Measurements from ENCODE around the gene CRYGN. TPM values are rescaled to one million over a fixed set of nuclear protein-coding genes. Genes with fewer than 3 reads are reported as not detected.

The CRYGN gene
- total RNA-seq, 1 donor from 2014 or later: not detected

DNA sequence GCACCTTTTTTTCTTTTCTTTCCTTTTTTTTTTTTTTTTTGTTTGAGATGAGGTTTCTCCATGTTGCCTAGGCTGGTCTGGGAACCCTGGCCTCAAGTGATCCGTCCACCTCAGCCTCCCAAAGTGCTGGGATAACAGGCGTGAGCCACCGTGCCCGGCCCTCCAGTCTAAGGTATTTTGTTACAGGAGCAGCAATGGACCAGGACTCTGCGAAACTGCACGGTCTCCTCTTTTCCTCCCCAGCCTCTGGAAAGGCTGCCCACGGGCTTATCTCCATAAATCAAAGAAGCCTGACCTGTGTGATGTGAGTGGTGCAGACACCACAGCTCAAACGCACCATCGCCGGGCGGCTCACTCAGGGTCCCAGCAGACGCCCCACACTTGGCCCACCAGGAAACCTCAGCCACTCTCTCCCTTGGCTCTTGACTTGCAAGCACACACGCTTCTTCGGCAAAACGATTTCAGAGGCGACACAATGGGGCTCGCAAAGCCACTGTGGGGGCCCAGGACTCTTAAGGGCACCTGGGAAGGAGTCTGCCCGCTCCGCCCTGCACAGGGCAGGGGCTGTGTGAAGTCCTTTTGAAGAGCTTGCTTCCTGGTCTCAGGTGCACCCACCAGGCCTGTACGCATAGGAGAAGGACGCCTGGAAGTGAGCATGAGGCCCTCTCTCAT, 50.7 kb downstream of the CRYGN start:
- Mint-ChIP-seq H3K9me3 (no peaks in the 10 kb centered on the region), H3K36me3 (ENCODE audit: low read depth) (no peaks in the 10 kb centered on the region), H3K27me3 (peaks cover 17% of the 10 kb centered on the region), H3K4me3 (no peak overlapping the region), H3K4me1 (no peaks in the 10 kb centered on the region), H3K27ac (no peak overlapping the region)
- ChIA-PET POLR2A (interaction anchor here (0.7 to 1.0 kb wide), 2 partner anchors 7 to 54 kb away, joined by 3 to 4 read pairs; no protein-coding TSS in a partner anchor), CTCF (interaction anchor here (1.5 kb wide), 1 partner anchor 59 kb away, joined by 3 read pairs; no protein-coding TSS in a partner anchor)
- TF ChIP-seq, protein P1, sequence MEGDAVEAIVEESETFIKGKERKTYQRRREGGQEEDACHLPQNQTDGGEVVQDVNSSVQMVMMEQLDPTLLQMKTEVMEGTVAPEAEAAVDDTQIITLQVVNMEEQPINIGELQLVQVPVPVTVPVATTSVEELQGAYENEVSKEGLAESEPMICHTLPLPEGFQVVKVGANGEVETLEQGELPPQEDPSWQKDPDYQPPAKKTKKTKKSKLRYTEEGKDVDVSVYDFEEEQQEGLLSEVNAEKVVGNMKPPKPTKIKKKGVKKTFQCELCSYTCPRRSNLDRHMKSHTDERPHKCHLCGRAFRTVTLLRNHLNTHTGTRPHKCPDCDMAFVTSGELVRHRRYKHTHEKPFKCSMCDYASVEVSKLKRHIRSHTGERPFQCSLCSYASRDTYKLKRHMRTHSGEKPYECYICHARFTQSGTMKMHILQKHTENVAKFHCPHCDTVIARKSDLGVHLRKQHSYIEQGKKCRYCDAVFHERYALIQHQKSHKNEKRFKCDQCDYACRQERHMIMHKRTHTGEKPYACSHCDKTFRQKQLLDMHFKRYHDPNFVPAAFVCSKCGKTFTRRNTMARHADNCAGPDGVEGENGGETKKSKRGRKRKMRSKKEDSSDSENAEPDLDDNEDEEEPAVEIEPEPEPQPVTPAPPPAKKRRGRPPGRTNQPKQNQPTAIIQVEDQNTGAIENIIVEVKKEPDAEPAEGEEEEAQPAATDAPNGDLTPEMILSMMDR (IDR thresholded peaks at IDR 0.05): no peak
- ATAC-seq (ENCODE audit: low read depth): no peak
- DNase-seq: no peak
- intact Hi-C loops (cut with micrococcal nuclease): no loop called here

DNA sequence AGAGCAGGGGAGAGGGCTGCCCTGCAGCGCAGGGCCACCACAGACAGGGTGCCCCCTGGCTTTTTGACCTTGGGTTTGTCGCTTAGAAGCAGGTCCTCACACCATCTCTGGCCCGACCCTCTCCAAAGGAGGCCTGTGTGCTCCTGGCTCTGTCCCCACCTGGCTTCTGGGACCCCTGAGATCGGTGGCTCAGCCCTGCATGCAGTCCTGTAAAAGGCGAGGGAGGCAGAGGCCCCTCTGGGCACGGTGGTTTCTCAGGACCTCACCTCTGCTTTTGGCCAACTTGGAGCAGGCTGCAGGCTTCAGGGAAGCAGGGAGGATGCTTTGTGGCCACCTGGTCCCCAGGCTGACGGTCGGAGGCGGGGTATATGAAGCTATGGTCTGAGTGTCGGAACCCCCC, 51.5 kb downstream of the CRYGN start:
- Mint-ChIP-seq H3K27ac (no peak overlapping the region), H3K4me3 (no peak overlapping the region), H3K36me3 (ENCODE audit: low read depth) (no peaks in the 10 kb centered on the region), H3K9me3 (no peaks in the 10 kb centered on the region), H3K4me1 (no peaks in the 10 kb centered on the region), H3K27me3 (peaks cover 17% of the 10 kb centered on the region)
- no peak for ATAC-seq (ENCODE audit: low read depth)
- intact Hi-C loops (cut with micrococcal nuclease): no loop called here
- no peak for DNase-seq
- TF ChIP-seq, protein P1 (IDR thresholded peaks at IDR 0.05): no peak
- ChIA-PET POLR2A (no interaction called here), CTCF (no interaction called here)

DNA sequence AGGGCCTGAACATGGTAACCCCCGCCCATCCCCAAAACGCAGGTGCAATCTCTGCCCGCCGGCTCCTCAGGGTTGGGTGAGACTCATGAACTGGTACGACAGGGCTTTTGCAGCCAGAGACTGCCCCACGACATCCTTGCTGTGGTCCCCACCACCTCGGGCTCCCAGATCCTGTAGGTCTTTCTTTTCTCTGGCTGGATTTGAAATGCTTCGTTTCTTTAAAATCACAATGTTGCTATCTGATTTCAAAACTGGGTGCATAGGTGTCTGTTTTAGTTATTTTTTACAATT, 52.0 kb downstream of the CRYGN start:
- no peaks in the 10 kb centered on the region for H3K4me1 Mint-ChIP-seq
- no peaks in the 10 kb centered on the region for H3K36me3 Mint-ChIP-seq (ENCODE audit: low read depth)
- DNase-seq (no peak), ATAC-seq (ENCODE audit: low read depth) (no peak)
- ChIA-PET POLR2A (no interaction called here), CTCF (no interaction called here)
- TF ChIP-seq, protein P1 (IDR thresholded peaks at IDR 0.05): no peak
- intact Hi-C loops (cut with micrococcal nuclease): no loop called here
- no peak overlapping the region for H3K27ac Mint-ChIP-seq
- peaks cover 12% of the 10 kb centered on the region for H3K27me3 Mint-ChIP-seq
- H3K4me3 Mint-ChIP-seq: no peak overlapping the region
- no peaks in the 10 kb centered on the region for H3K9me3 Mint-ChIP-seq

DNA sequence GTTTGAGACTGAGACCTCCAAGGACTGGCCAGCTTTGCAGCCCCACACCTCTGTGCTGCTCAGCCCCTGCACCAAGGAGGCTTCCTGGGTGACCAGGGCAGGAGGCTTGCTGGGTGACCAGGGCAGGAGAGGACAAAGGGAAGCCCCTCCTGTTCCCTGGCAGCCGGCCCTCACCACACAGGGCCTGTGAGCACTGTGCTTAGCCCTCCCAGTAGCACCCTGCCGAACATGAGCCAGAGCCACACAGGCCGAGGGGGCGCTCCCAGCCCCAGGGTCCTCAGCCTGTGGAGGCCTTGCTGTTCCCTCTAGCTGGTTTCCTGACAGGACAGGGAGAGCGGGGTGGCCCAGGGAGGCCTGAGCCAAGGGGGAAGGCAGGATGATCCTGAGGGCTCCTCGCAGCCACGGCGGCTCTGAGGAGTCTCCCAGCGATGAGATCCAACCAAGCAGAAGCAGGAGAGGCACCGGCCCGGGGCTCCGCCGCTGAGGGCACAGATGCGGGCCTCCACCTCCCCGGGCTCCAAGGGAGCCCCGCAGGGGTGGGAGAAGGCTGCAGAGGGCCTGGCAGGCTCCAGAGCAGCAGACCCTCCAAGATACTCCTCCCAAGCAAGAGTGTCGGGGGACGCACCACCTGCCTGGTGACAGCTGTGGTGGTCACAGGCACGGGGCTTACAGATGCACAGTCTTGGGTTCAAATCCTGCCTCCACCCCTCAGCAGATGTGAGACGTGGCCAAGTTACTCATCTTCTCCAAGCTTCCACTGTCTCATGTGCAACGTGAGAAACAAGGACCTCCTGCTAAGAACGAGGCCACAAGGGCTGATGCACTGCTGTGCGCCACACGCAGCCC, 52.6 kb downstream of the CRYGN start:
- Mint-ChIP-seq H3K27ac (no peak overlapping the region), H3K9me3 (no peaks in the 10 kb centered on the region), H3K4me3 (no peak overlapping the region), H3K36me3 (ENCODE audit: low read depth) (no peaks in the 10 kb centered on the region), H3K4me1 (peaks cover 5% of the 10 kb centered on the region), H3K27me3 (peaks cover 14% of the 10 kb centered on the region)
- ChIA-PET CTCF (no interaction called here), POLR2A (no interaction called here)
- ATAC-seq (ENCODE audit: low read depth): no peak
- TF ChIP-seq, protein P1 (IDR thresholded peaks at IDR 0.05): no peak
- intact Hi-C loops (cut with micrococcal nuclease): no loop called here
- no peak for DNase-seq

DNA sequence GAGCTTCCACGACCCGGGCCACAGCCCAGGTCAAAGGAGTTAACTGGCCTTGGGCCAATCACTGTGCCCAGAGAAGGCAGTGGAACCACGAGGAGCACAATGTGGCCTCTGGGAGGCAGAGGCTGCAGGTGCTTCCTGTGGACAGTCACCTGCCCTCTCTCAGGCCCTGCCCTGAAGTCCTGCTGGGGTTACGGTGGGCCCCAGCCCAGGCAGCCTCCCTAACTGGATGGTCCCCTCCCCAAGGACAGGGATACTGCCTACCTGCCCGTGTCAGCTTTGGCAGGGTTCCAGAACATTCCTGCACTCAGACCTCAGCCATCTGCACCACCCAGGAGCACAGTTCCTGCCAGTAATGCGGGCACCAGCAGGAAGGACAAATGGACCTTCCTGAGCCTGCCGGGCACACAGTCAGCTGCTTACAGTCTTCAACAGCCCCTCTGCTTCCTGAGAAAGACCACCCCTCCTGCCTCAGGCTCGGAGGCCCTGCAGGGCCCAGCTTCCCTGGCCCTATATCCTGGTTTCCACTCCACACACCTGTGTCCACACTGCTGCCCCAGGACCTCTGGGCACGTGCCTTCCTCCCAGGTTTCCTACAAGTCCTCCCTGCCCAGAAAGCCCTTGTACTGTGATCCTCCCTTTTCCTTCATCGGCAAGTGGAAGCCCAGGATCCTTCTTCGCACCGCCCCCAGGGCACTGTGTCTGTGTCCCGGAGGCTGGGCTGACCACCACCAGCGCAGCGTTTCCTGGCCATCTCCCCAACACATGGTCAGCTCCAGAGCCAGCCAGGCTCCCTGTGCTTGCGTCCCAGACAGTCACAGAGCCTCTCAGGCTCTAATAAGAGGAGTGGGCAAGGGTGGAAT, 53.4 kb downstream of the CRYGN start:
- Mint-ChIP-seq H3K4me3 (no peak overlapping the region), H3K27ac (no peak overlapping the region), H3K27me3 (peaks cover 14% of the 10 kb centered on the region), H3K9me3 (no peaks in the 10 kb centered on the region), H3K4me1 (peaks cover 9% of the 10 kb centered on the region), H3K36me3 (ENCODE audit: low read depth) (no peaks in the 10 kb centered on the region)
- no peak for ATAC-seq (ENCODE audit: low read depth)
- intact Hi-C loops (cut with micrococcal nuclease): no loop called here
- TF ChIP-seq, protein P1 (IDR thresholded peaks at IDR 0.05): no peak
- DNase-seq: no peak
- ChIA-PET POLR2A (no interaction called here), CTCF (no interaction called here)
